AG09319 (cell line): ENCODE results near the gene TIGD6.

ENCODE experiments used
- DNase-seq: peaks from one replicate; pipeline ENCODE4 v3.0.0-alpha.2; 2010; ENCODE audit warnings: low read depth; ENCODE audit errors: extremely low read depth
- CTCF ChIP-seq: IDR thresholded peaks from 2 replicates; pipeline ENCODE4 v1.5.1; 2011; ENCODE audit warnings: low read depth, mild to moderate bottlenecking, inconsistent platforms, low read length, moderate library complexity

The TIGD6 gene

DNA sequence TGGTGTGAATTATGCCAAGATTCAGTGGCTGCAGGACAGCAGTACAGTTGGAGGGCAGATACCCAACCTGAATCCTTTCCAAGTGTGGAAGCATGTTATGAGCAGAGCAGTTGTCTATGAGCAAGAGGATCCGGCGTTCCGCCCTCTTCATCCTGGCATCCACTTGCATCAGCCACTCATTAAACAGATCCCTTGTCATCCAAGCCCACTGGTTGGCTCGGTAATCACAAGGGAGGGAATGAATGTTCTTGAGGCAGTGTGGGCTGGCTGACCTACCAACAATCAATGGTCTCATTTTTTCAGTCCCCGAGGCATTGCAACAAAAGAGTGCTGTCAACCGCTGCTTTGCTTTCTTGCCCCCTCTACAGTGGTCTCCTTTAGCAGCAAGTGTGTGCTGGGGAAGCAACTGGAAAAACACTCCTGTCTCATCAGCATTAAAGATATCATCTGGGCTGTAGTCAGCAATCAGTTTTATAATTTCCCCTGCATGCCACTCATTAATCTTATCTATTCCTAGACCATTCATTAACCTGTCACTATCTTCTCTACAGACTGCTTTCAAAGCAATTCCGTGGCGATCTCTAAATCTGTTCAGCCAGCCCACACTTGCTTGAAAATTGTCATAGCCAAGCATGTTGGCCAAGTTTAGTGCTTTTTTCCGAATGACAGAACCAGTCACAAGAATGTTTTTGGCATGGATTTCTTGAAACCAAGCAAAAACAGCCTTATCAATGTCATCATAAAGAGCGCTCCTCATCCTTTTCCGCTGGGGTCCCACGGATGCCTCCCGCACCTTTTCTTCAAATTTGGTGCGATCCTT lies 4.9 kb downstream of the TIGD6 start:
- TF ChIP-seq CTCF, result no peak
- DNase-seq, result no peak

- no peak for TF ChIP-seq CTCF
- no peak for DNase-seq
These were observed 7.0 kb downstream of the TIGD6 start for GRCh38 chr5:149993471-149993870.

DNA sequence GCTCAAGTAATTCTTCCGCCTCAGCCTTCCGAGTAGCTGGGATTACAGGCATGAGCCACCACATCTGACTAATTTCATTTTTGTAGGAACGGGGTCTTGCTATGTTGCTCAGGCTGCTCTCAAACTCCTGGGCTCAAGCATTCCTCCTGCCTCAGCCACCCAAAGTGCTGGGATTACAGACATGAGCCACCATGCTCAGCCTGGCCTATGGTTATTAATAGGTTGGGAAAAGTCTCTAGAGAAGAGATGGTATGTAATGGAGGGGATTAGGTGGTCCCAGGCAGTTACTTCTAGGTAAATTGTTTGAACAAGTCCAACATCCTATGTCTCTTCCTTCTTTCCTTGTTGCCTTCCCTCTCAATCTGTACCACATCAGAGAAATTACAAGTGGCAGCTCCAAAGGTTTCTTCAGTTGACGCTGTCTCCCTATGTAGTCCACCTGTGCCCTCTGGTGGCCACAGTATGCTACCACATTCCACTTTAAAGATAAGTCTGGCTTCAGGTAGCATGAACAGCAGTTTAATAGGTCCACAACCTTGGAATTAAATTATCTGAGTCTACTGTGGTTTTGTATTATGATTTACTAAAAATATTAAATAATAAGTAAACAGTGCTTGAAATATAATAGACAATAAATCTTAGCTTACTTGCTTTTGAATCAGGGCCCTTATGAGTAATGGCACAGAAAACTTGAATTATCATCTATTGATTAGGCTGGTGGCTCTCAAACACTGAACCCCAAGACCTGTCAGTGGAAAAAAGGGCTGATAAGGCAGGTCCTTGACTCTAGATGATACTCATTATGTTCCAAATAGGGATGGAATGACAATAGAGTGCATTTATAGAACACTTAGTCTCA lies 9.7 kb downstream of the TIGD6 start:
- DNase-seq, result peak; percentile 39

GRCh38 chr5:149988126-149988525 lies 12.3 kb downstream of the TIGD6 start:
- DNase-seq, result no peak
- no peak for TF ChIP-seq CTCF

More for the DNA sequence above, 9.7 kb downstream of the TIGD6 start:
- TF ChIP-seq CTCF, result peak; percentile 89

DNA sequence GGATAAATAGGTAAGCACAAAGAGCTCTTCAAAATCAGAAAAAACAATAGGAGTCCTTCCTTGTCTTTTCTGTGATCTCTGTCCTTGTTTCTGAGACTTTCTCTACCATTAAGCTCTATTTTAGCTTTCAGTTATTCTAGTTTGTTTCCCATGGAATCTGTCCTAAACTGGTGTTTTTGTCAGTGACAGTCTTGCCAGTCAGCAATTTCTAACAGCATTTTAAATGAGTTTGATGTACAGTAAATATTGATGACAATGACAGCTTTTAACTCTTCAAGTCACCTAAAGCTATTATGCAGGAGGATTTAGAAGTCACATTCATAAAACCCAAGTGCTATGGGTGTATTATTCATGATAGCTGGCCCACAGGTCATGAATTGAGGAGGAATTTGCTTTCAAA lies 17.9 kb downstream of the TIGD6 start:
- no peak for DNase-seq
- TF ChIP-seq CTCF, result no peak

DNA sequence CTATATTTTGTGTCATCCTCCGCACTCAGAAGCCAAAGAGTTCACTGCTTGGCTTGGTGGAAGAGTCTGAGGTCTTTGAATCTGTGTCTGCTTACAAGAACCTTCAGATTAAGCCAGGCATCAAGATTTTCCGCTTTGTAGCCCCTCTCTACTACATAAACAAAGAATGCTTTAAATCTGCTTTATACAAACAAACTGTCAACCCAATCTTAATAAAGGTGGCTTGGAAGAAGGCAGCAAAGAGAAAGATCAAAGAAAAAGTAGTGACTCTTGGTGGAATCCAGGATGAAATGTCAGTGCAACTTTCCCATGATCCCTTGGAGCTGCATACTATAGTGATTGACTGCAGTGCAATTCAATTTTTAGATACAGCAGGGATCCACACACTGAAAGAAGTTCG lies 19.2 kb downstream of the TIGD6 start:
- DNase-seq, result no peak
- no peak for TF ChIP-seq CTCF

GRCh38 chr5:149979896-149980295 lies 20.6 kb downstream of the TIGD6 start:
- TF ChIP-seq CTCF, result no peak
- DNase-seq, result no peak
